ENCODE data around the gene PIEZO1.
A peak's percentile ranks its signal among the peaks of the same experiment; 100 is the strongest.

The PIEZO1 gene

DNA sequence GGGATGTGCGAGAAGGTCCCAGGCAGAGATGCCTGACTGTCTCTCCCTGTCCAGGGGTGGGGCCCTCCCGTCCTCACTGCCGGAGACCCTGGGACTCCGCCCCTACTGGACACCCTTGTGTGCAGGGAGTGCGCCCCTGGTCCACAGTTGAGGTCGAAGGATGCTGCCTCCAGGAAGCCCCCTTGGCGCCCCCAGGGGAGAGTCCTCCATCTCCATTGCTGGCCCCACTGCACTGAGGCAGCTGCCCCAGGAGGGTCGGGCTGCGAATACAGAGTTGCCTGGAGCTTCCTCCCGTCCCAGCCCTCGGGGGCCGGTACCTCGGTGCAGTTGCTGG, 52.1 kb downstream of the PIEZO1 start:
- DNase-seq = no peak

DNA sequence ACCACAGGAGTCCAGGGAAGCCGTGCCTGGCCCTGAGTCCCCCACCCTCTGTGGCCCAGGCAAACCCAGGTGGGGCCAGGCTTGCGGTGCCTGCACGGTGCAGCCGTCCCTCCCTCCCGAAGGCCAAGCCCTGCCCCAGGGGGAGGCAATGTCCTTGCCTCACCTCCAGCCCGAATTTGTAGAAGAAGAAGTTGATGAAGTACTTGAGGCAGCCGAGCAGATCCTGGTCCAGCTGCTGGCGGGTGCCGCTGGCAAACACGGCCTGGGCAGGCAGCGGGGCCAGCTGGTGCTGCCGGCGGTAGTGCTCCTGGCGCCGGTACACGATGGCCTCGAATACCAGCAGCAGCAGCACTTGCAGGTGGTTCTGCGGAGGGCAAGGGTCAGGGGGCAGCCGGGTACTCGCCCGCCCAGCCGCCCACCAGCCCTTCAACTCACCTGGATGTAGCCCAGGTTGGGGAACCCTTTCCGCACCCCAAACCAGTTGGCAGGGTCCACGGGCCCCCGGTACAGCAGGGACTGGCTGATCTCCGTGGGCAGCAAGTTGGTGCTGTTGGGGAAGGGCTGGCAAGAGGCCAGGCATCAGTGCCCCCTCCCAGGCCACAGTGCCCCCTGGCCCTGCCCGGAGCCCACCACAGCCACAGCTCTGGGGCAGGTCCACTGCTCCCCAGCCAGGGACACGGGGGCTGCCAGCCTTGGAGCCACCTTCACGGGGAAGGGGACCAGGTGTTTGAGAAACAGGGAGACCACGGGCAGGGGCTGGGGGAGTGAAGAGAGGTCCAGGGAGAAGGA, 52.7 kb downstream of the PIEZO1 start:
- peak; percentile 9 for DNase-seq

DNA sequence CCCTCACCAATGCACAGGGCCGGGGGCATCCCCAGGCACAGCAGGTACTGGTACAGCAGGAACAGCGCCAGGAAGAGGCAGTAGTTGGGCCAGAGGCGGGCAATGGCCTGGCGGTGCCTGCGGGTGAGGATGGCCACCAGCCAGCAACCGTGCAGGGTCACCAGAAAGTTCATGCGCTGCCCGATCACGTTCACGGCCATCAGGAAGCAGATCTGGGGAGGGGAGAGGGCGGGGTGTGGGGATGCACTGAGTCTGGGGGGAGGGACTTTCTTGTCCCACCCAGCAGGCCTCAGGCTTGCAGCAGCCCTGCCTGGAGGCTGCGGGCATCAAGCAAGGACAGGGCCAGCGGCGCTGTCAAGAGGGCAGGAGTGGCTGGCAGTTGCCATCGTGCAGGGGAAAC, 53.3 kb downstream of the PIEZO1 start:
- DNase-seq = no peak

DNA sequence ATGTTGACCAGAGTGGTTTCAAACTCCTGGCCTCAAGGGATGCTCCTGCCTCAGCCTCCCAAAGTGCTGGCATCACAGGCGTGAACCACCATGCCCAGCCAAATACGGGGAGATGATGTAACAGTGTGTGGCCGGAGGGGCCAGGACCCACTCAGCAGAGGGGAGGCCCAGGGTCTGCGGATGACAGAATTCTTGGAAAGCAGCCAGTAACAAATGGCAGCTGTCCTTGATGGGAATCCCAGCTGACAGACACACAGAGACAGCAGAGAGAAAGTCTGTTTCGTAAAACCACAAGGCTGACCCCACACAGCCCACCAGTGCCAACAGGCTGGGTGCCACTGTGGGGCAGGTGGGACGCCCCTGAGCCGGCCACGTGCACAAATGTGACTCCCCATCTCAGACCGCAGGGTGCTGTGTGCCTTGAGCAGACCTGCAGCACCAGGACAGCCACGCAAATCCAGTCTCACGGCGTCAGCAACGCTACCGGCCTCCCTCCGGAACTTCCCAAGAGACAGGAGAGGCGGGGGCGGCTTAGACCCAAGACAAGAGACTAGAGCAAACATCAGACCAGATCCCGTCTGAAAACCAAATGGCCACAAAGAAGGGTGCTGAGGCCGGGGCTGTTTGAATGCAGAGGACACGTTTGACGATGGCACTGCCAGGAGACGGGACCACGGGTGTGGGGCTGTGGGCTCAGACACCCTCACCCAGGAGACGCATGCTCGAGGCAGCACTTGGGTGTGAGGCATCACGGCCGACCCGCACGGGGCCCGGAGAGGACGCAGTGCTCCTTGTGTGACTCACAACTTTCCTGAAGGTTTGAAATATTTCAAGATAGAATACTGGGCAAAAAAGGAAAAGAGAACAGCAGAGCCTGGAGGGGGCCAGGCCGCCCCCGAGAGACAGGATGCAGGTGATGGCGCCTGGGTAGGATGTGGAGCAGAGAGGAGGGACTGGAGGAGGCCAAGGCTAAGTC, 54.1 kb downstream of the PIEZO1 start:
- no peak for DNase-seq

DNA sequence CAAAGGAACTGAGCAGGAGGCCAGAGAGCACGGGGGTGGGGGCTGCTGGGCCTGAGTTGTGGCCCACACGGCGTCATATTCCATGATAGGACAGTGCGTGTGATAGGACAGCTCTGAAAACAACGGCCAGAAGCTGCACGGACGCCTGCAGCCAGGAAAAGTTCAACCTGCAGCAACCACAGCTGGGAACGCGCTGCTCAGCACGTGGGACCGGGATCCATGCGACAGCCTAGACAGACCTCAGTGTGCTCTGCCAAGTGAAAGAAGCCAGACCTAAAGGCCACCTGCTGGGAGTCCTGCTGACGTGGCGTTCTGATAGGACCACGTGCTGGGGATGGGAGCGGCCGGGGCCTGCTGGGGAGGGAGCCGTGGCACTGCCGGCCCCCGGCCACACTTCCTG, 57.1 kb downstream of the PIEZO1 start:
- DNase-seq = peak; percentile 11

DNA sequence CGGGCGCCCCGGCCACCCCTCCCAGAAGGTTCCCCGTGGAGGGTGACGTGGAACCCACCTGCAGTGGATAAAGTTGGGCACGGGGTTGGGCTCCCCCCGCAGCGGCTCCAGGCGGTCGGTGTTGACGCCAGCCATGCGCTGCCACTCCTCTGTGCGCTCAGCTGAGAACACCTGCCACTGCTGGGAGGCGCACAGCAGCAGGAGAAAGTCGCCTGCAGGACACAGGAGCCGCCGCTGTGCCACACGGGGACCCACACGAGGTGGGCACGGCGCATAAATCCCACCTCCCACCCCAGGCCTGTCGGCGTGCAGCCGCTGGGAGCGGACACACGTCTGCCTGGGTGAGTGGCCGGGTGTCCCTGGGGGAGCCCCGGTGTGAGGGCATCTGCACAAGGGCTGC, 58.0 kb downstream of the PIEZO1 start:
- no peak for DNase-seq

DNA sequence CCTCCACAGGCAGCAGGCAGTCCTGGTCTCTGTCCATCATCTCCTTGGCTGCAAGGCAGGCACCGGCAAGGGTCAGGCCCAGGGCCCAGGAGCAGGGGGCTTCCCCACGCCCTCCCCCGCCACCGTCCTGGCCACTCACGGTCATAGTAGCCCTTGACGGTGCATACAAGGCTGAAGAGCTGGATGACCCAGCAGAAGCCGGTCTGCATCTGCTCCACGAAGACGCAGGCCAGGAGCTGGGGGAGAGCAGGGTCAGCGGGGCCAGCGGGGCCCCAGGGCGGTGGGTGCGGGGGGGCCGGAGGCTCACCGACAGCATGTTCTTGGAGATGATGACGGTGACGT, 58.6 kb downstream of the PIEZO1 start:
- no peak for DNase-seq

DNA sequence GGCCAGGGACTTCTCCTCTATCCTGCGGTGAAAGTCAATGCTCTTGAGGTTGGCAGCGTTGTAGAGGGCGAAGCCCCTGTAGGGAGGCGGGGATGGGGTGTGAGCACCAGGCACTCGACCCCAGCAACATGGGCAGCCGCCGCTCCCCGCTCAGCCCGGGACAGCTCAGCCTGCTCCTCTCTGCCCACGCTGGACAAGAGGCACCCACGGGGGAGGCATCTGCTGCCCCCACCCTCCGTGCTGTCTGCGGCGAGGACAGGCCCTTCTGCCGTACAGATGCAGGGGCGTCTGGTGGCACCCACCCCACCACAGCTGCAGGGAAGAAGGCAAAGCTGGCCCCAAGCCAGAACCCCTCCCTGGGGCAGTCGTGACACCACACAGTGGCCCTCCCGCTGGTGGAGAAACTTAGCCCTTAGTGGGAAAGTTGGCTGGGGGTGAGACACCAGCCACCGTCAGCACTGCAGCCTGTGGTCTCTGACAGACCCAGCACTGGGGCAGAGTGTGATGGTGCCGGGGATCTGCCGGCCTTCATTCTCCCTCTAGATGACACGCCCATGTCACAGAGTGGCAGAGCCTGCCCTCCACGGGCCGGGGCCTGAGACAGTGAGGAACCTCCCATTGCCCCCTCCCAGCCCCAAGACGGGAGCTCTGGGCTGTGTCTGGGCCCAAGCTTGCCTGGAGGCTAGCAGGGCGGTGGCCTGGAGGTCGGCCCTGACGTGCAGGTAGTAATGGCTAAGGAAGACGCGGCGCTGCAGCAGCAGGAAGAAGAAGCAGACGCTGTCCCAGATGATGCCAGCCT, 59.2 kb downstream of the PIEZO1 start:
- no peak for DNase-seq

DNA sequence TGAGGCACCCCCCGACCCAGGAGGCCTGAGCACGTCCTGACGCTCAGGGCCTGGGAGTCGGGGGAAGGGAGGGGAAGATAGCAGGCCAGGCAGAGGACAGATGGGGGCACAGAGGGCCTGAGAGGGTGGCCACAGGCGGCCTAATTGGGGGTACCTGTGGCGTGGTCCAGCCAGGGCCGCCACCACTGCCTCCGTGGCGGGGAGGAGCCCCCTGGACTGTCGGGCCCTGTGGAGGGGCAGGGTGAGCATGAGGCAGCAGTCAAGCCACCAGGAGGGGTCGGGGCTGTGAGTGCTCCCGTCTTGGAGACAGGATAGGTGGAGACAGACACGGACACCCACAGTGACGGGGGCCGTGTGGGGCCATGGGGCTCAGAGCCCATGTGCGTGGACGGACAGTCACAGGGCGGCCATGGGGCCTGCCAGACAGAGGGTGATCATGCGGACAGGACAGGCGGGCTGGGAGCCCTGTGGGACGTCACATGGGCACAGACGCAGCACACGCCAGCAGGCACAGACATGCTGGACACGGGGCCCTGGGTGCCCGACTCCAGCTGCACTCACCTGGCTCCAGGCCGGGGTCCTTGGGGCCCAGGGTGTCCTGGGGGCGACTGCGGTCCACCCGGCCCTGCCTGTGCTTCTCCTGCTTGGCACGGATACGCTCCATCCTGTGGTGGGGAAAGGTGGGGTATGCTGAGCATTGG, 60.0 kb downstream of the PIEZO1 start:
- DNase-seq = no peak

DNA sequence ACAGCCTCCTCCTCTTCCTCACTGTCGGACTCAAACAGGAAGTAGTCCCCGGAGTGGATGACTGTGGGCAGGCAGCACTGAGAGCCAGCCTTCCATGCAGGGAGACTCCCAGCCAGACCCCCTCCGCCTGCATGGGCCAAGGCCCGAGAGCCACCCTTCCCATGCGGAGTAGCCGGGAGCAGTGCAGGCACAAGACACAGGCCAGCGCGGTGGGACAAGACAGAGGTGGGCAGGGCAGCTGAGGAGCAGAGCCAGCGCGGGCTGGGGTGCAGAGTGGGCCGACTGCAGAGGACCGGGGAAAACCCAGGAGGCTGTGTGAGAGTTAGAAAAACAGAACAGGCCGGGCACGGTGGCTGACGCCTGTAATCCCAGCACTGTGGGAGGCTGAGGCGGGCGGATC, 61.1 kb downstream of the PIEZO1 start:
- DNase-seq = no peak

DNA sequence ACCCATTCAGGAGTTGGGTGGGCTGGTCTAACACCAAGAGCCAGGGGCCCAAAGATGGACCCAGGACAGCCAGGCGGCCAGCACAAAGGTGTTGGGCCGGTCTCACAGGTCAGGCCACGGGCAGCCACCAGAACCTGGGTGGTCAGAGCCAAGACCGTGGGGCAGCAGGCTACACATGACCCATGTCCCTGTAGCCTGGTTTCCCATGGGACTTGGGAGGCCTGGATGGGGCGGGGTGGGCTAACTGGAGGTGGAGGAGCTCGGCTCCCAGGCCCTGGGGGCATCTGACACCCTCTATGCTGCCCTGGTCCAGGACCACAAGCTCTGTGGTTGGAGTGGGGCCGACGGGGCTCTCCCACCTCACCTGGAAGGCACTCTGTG, 61.5 kb downstream of the PIEZO1 start:
- DNase-seq = no peak

DNA sequence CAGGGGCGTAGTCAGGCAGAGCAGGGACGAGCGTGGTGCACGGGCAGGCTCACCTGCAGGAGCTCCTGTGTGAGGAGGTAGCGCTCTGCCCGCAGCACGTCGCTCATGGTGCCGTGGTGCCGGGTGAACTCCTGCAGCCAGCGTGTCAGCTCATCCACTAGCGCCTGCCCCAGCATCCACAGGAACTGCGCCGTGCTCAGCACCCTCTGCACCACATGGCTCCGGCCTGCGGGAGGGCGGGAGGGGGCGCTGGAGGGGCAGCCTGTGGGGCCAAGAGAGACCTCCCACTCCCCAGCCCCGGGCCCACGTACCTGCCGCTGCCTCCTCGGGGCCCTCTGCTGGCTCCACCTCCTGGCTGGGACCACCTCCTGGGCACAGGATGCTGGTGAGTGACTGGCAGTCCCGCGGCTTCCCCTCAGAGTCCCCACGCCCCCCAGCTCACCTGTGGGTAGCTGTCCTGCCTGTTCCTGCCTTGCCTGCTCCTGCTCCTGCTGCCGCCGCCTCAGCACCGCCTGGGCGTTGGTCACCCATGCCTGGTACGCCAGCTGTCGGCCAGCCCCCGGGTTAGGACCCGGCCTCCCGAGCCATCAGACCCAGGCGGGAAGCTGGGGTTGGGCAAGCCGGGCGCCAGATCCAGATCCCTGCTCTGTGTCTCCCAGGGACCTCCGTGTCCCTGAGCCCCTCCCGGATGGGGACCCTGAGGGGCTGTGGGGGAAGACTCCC, 62.1 kb downstream of the PIEZO1 start:
- DNase-seq = no peak

DNA sequence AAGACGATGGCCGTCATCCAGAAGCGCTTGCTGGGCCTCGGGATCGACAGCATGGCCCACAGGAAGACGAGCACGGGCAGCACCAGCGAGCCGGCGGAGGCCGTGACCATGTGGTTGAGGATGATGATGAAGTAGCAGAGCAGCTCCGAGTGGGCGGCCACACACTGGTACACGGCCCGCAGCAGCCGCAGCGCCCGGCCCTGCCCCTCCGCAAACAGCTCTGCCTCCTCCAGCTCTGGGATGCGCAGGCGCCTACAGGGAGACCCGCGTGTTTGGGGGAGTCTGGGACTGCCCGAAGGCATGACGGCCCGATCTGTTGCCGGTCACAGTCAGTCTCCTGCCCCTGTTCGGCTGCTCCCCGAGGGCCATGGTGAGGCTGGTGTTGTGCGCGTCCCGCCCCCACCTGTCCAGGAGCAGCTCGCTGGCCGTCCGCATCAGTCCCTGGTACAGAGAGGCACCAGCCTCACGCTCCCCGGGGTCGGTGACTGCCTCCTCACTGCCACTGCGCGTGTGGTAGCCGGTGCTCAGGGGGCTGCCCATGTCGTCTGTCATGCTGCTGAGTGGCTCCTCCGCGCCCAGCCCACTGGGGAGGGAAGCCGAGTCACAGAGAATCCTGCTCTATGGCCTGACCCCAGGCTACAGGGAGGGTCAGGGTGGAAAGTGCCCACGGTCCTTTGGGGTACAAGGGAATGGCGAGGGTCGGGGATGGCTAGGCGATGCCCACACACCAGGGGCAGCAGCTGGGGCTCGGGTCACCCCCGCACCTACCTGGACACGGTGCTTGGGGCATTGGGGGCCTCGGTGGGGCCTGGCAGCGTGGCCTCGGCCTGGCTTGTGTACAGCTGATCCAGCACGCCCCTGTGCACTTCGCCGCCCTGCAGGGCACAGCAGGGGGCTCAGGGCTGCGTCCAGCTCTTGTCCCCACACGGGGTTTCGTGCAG, 62.9 kb downstream of the PIEZO1 start:
- DNase-seq = no peak

DNA sequence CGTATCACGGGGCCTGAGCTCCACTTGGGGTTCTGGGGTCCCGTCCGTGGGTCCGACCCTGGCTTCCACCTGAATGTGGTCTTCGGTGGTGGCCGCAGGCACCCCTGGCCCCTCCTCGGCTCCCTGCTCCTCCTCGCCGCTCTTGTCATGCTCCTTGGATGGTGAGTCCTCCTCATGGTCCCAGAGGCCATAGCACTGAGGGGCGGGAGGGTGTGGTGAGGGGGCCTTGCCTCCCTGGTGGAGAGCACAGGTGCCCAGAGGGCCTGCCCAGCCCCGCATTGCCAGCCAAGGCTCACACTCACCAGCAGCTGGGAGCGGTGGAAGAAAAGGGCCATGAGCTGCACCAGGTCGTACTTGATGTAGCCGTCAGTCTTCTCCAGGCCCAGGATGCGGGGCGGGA, 63.8 kb downstream of the PIEZO1 start:
- no peak for DNase-seq

DNA sequence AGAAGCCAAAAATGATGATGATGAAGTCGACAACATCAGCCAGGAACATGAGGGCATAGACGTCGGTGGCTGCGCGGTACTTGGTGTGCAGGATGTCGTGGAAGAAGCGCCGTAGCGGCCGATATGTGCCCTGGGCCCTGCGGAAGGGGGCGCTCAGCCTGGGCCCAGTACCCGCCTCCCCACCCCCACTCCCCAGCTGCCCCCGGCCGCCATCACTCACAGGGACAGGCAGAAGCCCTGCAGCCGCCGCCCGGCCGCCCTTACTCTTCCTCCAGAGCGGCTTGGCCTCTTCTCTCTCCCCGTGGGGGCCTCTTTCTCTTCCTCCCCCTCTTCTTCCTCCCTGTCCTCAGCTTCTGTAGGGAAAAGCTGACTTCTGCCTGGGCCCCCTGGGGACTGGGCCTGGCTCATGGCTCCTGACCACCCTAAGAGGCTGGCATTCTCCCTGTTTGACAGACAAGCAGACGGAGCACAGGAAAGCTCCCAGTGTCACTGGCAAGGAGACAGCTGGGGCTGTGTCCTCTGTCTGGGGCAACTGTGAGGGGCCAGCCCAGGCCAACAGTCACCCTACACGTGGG, 64.5 kb downstream of the PIEZO1 start:
- no peak for DNase-seq

DNA sequence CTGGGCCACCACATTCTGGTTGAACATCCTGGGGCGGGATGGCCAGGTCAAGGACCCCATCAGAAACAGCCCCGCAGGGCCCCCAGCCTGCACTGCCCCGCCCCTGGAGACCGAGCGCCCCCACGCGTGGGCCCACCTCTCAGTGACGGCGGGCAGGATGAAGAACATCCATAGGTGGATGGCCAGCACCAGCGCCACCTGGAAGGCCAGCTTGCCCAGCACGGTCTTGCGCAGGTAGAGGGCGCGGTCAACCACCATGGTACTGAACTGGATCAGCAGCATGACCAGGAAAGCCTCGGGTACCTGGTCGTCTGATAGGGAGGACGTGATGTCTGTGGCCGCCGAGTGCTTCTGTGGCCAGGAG, 65.1 kb downstream of the PIEZO1 start:
- DNase-seq = no peak

DNA sequence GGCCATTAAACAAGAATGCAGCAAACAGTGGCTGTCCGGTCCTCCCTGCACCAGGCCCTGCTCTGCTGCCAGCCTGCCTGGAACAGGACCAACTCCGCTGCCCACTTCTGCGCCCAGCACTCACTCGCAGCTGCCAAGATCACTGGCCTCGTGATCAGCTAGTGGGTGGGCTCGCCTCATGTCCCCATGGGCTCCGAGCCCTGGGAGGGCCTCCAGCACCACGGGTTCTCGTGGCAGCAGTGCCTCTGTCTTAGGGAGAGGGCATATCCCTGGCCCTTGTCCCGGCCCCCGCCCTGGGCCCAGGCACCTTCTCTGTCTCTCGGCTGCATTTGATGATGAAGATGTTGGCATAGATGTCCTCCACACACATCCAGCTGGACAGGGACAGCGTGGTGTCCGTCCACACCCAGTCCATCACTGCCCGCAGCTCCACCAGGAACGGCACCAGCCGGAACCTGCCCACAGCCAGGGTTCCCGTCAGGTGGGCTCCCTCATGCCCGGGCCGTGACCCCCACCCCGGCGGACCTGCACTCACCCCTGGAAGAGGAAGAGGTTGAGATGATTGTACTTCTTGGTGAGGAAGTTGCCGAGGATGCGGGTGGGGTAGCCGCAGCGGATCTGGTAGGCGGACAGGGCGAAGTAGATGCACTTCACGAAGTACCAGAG, 65.6 kb downstream of the PIEZO1 start:
- DNase-seq = no peak

DNA sequence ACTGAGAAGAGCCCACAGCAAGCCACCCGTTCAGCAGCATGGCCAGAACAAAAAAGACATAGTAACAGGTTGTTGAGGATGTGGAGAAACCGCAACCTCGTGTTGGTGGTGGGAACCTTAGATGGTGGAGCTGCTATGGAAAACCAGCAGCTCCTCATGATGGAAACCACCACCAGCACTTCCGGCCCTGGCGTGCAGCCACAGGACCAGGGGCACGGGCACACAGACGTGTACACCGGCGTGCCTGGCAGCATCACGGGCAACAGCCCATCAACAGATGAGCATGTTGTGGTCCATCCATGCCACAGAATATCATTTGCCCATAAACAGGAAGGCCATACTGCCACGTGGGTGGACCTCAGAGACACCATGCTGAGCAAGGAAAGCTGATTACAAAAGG, 66.8 kb downstream of the PIEZO1 start:
- DNase-seq = no peak

DNA sequence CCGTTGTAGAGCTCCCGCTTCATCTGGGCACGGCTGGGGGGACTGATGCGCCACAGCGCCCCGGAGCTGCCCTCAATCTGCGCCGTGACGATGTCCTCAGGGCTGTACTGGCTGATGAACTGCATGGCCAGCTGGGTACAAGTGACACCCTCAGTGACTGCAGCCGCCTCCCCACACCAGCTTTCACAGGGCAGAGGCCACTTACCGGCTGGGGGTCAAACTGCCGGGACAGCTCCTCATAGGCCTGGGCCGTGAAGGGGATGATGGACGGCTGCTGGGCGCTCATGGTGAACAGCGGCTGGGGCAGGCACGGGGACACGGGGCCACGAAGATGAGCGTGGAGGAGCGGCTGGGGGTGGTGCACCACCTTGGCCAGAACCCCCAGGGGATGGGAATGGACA, 68.4 kb downstream of the PIEZO1 start:
- no peak for DNase-seq

DNA sequence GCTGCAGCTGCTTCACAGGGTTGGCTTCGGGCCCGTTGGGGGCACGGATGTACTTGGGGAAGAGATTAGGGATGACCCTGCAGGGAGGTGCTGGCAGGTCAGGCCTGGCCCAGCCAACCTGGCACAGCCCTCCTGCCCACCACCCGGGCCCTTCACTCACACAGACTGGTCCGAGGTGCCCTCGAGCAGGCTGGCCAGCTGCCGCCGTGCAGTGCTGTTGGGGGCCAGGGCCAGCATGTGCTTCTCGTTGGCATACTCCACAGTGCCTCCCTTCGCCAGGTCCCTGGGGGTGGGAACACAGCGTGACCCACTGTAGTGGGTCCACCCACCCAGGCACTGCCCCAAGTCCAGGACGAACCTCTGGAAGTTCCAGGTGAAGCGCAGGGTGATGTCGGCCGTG, 68.8 kb downstream of the PIEZO1 start:
- no peak for DNase-seq

Measured in NCI-H510A treated with DMSO at 0.1 percent for 48 hours (cell line).